Activated T-helper 9 cell treated with anti-CD3 and anti-CD28 coated beads, Interleukin-2, amount 50 U/mL, for 16 hours (primary cell): Measurements from ENCODE around the gene CXCL16.

ENCODE experiments used
- DNase-seq: peaks from one replicate; pipeline ENCODE4 v3.0.0-alpha.2; 2020; ENCODE audit warnings: low read depth

The CXCL16 gene, protein sequence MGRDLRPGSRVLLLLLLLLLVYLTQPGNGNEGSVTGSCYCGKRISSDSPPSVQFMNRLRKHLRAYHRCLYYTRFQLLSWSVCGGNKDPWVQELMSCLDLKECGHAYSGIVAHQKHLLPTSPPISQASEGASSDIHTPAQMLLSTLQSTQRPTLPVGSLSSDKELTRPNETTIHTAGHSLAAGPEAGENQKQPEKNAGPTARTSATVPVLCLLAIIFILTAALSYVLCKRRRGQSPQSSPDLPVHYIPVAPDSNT

GRCh38 chr17:4739122-4740024 is at the start of gene CXCL16, which contains the start of gene ZMYND15:
Gene CXCL16, minus strand, starts transcription at chr17:4739928. Its CDS starts 589 bp downstream, at chr17:4739339.
Gene ZMYND15, plus strand, starts transcription at chr17:4739833. Its CDS starts 716 bp downstream, at chr17:4740549.
- peak; percentile 45 for DNase-seq

DNA sequence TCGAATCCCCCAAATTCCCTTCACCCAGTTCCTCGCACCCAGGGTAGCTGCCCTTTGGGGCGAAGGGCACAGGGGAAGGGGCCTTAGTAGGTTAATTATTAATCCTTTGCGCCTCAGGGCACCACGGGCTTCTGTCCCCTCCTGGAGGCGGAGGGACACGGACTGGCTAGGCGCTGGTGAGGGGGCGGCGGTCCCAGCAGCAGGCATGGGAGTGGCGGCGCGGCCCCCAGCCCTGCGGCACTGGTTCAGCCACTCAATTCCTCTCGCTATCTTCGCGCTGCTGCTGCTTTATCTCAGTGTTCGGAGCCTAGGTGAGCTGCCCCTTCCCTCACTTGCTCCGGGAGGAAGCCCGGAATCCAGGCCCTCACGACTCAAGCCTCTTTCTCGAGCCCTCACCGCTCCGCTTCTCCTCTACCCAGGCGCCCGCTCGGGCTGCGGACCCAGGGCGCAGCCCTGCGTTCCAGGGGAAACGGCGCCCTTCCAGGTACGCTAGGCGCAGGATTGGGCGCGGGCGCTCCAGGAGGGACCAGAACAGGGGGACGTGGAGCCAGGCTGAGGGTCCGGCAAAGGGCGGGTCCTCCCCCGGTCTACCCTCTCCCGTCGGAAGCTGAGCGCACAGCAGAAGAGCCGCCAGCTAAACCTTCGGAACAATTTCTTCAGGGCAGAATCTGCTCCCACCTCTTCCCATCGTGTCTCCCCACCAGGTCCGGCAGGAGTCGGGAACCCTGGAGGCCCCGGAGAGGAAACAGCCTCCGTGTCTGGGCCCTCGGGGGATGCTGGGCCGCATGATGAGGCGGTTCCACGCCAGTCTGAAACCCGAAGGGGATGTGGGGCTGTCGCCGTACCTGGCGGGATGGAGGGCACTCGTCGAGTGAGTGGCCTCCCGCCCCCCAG is 49.3 kb upstream of the CXCL16 start, which contains the start of gene GLTPD2:
GLTPD2 (plus strand) TSS at position 158 of the 894 bp plus-strand sequence; CDS start at position 206, 48 bp downstream.
- DNase-seq, result no peak

DNA sequence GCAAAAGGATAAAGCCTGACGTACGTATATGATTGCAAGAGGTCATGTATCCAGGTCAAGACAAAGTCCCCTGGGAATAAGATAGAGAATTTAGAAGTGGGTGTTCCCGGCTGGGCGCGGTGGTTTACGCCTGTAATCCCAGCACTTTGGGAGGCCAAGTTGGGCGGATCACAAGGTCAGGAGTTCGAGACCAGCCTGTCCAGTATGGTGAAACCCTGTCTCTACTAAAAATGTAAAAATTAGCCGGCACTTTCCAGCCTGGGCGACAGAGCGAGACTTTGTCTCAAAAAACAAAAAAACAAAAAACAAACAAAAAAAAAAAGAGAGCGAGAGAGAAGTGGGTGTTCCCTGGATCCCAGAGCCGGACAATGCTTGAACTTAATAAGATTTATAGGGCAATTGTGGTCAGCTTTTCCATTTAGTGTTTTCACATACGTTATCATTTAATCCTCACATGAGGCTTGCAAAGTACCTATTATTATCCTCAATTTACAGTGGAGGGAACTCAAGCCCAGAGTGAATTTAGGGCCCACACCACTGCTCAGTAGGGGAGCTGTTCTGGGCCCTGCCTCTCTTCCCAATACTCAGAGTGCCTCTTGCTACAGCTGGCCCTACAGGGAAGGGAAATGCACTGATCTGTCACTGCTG is 48.6 kb upstream of the CXCL16 start:
- DNase-seq, result no peak

GRCh38 chr17:4786516-4786915 is 46.8 kb upstream of the CXCL16 start:
- no peak for DNase-seq

DNA sequence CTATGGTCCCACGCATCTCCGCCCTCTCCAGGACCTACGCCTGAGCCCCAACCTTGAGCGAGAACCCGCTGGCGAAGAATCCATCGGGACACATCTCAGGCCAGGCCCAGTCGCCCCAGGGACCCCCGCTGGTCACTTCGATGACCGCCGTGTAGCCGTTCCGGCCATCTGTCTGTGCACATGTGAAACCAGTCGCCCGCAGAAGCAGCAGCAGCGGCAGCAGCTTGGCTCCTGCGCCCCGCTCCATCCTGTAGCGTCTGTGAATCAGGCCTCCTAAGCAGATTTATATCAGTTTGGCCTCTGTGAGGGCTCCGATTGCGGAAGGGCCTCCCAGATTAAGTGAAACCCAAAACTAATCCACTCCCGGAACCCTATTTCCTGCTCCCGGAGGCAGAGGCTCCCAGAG is 46.4 kb upstream of the CXCL16 start, which contains the start of gene VMO1:
VMO1 (minus strand) TSS at position 259 of the 406 bp plus-strand sequence; CDS start at position 247, 12 bp downstream.
- no peak for DNase-seq

DNA sequence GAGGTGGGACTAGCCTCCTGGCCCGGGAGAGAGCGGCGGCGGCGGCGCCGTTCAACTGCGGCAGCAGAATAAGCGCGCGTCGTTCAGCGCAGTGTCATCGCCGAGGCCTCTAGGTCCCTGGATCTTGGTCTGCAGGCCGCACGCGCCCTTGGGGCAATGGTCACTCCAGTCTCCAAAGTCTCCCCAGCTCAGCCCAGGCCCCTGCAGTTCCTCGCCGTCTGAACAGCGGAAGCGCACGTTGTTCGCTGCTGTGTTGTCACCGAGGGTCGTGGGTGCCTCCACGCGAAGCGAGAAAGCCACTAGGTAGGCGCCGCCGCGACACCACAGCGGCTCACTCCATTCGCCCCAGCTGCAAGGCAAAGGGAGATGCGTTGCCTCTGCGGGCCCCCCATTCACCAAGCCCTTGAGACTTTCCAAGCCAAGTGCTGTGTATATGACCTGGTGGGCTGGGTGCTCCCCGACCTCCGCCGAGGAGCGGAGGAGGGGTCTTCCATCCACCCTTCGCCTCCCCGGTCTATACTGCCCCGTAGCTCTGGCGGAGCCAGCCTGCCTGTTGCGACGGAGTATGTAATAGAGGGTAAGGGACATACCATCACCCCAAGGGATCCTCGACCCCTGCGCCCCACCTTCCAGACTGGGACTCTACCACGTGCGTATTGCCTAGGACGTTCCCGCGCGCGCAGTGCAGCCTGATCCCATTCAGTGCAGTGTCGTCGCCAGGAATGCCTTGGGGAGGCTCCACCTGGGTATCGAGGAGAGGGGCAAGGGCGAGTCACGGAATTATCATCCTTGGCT is 45.8 kb upstream of the CXCL16 start:
- DNase-seq, result no peak

DNA sequence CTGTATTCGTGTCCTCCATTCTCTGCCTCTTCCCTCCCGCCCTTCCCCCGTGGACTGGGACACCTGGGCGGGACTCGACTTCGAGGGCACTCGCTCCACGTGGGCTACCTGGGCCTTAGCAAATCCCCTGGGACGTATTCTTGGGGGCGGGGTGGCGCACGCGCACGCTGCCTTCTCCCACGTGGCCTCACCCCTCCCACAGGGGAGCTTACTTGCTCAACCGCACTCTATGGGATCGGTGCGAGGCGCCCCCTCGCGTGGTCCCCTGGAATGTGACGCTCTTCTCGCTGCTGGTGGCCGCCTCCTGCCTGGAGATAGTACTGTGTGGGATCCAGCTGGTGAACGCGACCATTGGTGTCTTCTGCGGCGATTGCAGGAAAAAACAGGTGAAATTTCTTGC is 42.9 kb upstream of the CXCL16 start:
- DNase-seq, result no peak

DNA sequence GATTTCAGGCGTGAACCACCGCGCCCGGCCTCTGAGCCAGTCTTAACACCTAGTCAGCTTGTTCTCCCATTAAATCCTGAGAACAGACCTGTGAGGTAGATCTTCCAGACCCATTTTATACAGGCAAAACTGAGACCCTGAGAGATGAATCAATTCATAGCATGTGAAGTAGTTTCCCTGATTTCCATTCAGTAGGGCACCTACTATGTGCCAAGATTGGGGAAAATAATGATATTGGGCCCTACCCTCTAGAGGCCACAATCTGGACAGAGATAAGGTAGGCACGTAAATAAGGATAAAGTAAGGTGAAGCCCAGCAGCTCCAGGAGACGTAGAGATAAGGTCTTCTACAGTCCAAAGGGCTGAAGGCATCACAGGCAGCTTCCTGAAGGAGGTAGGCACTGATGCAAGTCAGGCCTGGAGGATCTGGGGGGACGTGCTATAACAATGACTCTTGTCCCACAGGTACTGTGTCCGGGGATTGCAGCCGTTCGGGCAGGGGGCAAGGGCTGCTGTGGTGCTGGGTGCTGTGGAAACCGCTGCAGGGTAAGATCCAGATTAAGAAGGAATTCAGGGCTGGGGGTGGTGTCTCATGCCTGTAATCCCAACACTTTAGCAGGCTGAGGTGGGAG is 40.7 kb upstream of the CXCL16 start:
- no peak for DNase-seq

GRCh38 chr17:4777969-4778760 is 38.4 kb upstream of the CXCL16 start:
- DNase-seq, result no peak

DNA sequence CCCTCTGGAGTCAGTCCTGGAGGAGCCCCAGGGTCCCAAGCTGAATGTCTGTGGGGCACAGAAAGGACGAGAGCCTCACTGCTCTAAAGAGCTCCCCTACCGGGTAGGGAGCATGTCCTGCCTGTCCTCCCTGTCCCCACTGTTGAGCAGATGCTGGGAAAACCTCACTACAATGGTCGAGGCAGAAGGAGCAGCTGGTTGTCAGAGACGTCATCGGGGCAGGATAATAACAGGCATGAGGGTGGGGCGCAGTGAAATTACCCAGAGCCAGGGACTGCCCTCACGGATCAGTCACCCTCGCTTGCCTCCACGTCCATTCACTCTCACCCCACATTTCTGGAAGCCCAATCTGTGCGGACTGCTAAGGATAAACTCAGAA is 32.5 kb upstream of the CXCL16 start:
- no peak for DNase-seq

- no peak for DNase-seq
Measured at GRCh38 chr17:4771519-4772234, 31.9 kb upstream of the CXCL16 start, which contains the start of gene TM4SF5. Gene TM4SF5, plus strand, starts transcription at chr17:4771886. Its CDS starts 37 bp downstream, at chr17:4771923.

DNA sequence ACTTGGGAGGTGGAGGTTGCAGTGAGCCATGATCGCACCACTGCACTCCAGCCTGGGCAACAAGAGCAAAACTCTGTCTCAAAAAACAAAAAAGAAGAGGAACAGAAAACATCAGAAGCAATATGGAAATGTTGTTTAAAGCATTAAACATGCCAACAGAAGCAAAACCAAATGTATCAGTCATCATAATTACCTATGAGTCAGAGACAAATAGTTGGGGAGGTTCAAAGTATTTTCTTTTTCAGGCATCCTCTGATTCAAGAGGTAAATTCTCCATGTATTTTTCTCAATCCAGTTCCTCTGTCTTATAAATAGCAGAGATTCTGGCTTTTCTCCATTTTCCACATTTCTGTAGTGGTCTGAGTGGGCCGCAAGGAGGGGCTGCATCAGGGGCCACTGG is 29.9 kb upstream of the CXCL16 start:
- no peak for DNase-seq

GRCh38 chr17:4768298-4768697 is 28.6 kb upstream of the CXCL16 start:
- no peak for DNase-seq

DNA sequence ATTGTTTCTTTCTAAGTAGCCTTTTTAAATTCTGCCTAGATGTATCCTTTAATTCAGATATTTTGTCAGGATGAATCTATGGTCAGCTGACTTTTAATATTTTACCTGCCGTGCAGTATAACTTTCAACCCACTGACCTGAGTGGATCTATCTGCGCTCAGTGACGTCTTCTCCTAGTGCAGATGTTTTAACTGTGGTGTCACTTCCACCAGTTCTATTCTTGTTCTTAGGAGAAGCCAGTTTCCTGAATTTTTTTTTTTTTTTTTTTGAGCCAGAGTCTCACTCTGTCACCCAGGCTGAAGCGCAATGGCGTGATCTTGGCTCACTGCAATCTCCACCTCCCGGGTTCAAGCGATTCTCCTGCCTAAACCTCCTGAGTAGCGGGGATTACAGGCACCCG is 27.0 kb upstream of the CXCL16 start:
- no peak for DNase-seq

- DNase-seq, result no peak
Measured at GRCh38 chr17:4766201-4766600, 26.5 kb upstream of the CXCL16 start.

- DNase-seq, result no peak
Measured at GRCh38 chr17:4764595-4764994, 24.9 kb upstream of the CXCL16 start.

DNA sequence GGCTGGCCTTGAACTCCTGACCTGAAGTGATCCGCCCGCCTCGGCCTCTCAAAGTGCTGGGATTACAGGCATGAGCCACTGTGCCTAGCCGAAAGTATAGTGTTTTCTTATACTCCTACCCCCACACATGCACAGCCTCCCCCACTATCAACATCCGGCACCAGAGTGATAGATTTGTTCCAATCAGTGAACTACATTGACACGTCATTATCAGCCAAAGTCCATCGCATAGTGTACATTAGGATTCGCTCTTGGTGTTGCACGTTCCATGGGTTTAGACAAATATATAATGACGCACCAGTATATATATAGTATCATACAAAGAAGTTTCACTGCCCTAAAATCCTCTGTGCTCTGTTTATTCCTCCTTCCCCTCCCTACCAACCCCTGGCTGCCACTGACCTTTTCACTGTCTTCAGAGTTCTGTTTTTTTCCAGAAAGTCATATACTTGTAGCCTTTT is 20.1 kb upstream of the CXCL16 start:
- DNase-seq, result no peak

GRCh38 chr17:4753392-4753791 is 13.7 kb upstream of the CXCL16 start:
- DNase-seq, result no peak
